GM12892 (cell line): Measurements from ENCODE around the gene DPP6.

Experiments
- POLR2A ChIP-seq: IDR thresholded peaks from 2 replicates; pipeline ENCODE4 v1.6.1; 2011; ENCODE audit warnings: low read depth, low read length, control low read depth
- POLR2AphosphoS5 ChIP-seq: IDR thresholded peaks from 2 replicates; pipeline ENCODE4 v1.6.1; 2011; ENCODE audit warnings: low read depth, low read length, control low read depth

GRCh38 chr7:154204046-154204445 is 151.8 kb downstream of the DPP6 start:
- TF ChIP-seq POLR2AphosphoS5 (no peak), POLR2A (no peak)
